Measurements from ENCODE around the gene ALS2CL. TPM values are rescaled to one million over a fixed set of nuclear protein-coding genes. Genes with fewer than 3 reads are reported as not detected.

Gene ALS2CL
- total RNA-seq, 1 experiment from 2014 or later, result 4.9 TPM

DNA sequence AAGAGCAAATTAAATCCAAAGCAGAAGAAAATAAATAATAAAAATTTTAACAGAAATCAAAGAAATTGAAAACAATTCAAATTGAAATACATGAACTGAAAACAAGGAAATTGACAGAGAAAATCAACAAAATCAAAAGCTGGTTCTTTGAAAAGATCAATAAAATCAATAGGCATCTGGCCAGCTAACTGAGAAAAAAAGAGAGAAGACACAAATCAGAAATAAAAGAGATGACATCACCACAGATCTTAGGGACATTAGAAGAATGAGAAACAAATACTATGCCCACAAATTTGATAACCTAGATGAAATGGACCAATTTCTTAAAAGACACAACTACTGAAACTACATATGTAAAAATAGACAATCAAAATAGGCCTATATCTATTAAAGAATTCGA, 42.4 kb downstream of the ALS2CL start:
- no peak overlapping the region for H3T11ph ChIP-seq (ENCODE audit: low read length)
- TF ChIP-seq, protein P1, sequence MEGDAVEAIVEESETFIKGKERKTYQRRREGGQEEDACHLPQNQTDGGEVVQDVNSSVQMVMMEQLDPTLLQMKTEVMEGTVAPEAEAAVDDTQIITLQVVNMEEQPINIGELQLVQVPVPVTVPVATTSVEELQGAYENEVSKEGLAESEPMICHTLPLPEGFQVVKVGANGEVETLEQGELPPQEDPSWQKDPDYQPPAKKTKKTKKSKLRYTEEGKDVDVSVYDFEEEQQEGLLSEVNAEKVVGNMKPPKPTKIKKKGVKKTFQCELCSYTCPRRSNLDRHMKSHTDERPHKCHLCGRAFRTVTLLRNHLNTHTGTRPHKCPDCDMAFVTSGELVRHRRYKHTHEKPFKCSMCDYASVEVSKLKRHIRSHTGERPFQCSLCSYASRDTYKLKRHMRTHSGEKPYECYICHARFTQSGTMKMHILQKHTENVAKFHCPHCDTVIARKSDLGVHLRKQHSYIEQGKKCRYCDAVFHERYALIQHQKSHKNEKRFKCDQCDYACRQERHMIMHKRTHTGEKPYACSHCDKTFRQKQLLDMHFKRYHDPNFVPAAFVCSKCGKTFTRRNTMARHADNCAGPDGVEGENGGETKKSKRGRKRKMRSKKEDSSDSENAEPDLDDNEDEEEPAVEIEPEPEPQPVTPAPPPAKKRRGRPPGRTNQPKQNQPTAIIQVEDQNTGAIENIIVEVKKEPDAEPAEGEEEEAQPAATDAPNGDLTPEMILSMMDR (conservative IDR thresholded peaks at IDR 0.05), result no peak
- no peak overlapping the region for H3K23ac ChIP-seq (ENCODE audit: insufficient read length, low read depth, low read length)
- no peak overlapping the region for H3K27ac ChIP-seq (ENCODE audit: insufficient read length, low read depth, low read length)
- H2BK15ac ChIP-seq (ENCODE audit: low read depth, low read length), result no peak overlapping the region
- H3K14ac ChIP-seq (ENCODE audit: insufficient read depth, low read length), result no peak overlapping the region
- H4K5ac ChIP-seq (ENCODE audit: insufficient read length, low read depth, low read length), result no peak overlapping the region
- Mint-ChIP-seq H3K27ac (no peak overlapping the region), H3K4me3 (no peak overlapping the region), H3K36me3 (ENCODE audit: insufficient read depth in 1 of 3, low read depth in 3 of 3) (peaks cover 0 to 9% (median 8%) of the 10 kb centered on the region in 3 experiments), H3K4me1 (peaks cover 11% of the 10 kb centered on the region in 2 experiments), H3K9me3 (peaks cover 15 to 24% of the 10 kb centered on the region in 2 experiments), H3K27me3 (ENCODE audit: low read depth) (peaks cover 2% of the 10 kb centered on the region)
- H4K20me1 ChIP-seq (ENCODE audit: control insufficient read depth, insufficient read depth, insufficient read length), result no peaks in the 10 kb centered on the region
- no peak overlapping the region for H3K9ac ChIP-seq (ENCODE audit: extremely low read depth, insufficient read length, low read length)
- no peaks in the 10 kb centered on the region for H3K79me2 ChIP-seq (ENCODE audit: insufficient read depth, low read length)
- no peak overlapping the region for H3K56ac ChIP-seq (ENCODE audit: insufficient read length, low read depth, low read length)
- no peaks in the 10 kb centered on the region for H3K4me1 ChIP-seq (ENCODE audit: insufficient read depth, low read length)
- no peak overlapping the region for H2AK5ac ChIP-seq (ENCODE audit: insufficient read length, low read length)
- H4K91ac ChIP-seq (ENCODE audit: insufficient read length, low read depth, low read length), result no peak overlapping the region
- H4K8ac ChIP-seq (replicated peaks; ENCODE audit: insufficient read length, low read depth, low read length), result no peak overlapping the region
- no peak overlapping the region for H2BK5ac ChIP-seq (ENCODE audit: insufficient read length, low read length)
- DNase-seq, result no peak
- no peak overlapping the region for H3K18ac ChIP-seq (ENCODE audit: insufficient read length, low read depth, low read length)
- no peak overlapping the region for H2BK120ac ChIP-seq (ENCODE audit: low read depth, low read length, poor library complexity, severe bottlenecking)
- no peaks in the 10 kb centered on the region for H3K23me2 ChIP-seq (ENCODE audit: insufficient read length, low read depth, low read length, poor library complexity, severe bottlenecking)
- no peaks in the 10 kb centered on the region for H3K9me3 ChIP-seq (ENCODE audit: control insufficient read depth, low read depth, low read length)
- no peak overlapping the region for H3K4ac ChIP-seq (ENCODE audit: low read depth, low read length)
- H3K27me3 ChIP-seq (ENCODE audit: insufficient read depth, low read length), result no peaks in the 10 kb centered on the region
- no CpG with 5 or more reads among the region's 1 CpG for WGBS (ENCODE audit: extremely low coverage, insufficient read length, low lambda C conversion rate)
- H3K79me1 ChIP-seq (ENCODE audit: insufficient read depth, low read depth, low read length, poor library complexity, severe bottlenecking), result no peaks in the 10 kb centered on the region
- no peak overlapping the region for H2AFZ ChIP-seq (ENCODE audit: low read length)
- no peak overlapping the region for H3K4me2 ChIP-seq (ENCODE audit: insufficient read depth, insufficient read length, low read length)
- H2BK20ac ChIP-seq (ENCODE audit: low read depth, low read length, poor library complexity, severe bottlenecking), result no peak overlapping the region
- H2BK12ac ChIP-seq (ENCODE audit: insufficient read length, low read depth, low read length), result no peak overlapping the region
